Measurements from ENCODE around the gene CNOT4.

Gene CNOT4

DNA sequence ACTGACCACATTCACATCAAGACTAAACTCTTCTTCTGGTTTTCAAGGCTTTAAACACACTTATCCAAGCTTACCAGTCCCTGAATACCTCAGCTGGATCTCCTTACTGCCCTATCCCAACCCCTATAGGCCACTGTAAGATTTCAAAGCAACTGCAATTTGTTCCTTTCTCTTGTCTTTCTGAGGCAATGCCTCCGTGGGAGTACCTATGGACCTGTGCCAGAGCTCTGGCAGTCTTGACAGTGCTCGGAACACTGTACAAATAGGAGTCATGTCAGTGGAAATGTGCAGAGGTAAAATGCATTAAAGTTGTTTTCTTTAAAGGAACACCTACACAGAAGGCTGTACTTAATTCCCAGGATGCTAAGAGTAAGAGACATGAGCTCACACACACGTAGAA, 124.7 kb downstream of the CNOT4 start:
- TF ChIP-seq MYC (IDR thresholded peaks at IDR 0.05; ENCODE audit: low read depth, low read length) (no peak), POLR2A (IDR thresholded peaks at IDR 0.05; ENCODE audit: extremely low read depth, insufficient read length) (no peak)
- TF ChIP-seq, protein P1, sequence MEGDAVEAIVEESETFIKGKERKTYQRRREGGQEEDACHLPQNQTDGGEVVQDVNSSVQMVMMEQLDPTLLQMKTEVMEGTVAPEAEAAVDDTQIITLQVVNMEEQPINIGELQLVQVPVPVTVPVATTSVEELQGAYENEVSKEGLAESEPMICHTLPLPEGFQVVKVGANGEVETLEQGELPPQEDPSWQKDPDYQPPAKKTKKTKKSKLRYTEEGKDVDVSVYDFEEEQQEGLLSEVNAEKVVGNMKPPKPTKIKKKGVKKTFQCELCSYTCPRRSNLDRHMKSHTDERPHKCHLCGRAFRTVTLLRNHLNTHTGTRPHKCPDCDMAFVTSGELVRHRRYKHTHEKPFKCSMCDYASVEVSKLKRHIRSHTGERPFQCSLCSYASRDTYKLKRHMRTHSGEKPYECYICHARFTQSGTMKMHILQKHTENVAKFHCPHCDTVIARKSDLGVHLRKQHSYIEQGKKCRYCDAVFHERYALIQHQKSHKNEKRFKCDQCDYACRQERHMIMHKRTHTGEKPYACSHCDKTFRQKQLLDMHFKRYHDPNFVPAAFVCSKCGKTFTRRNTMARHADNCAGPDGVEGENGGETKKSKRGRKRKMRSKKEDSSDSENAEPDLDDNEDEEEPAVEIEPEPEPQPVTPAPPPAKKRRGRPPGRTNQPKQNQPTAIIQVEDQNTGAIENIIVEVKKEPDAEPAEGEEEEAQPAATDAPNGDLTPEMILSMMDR (IDR thresholded peaks at IDR 0.05; ENCODE audit: low read depth, low read length): no peak
- TF ChIP-seq, protein P2, sequence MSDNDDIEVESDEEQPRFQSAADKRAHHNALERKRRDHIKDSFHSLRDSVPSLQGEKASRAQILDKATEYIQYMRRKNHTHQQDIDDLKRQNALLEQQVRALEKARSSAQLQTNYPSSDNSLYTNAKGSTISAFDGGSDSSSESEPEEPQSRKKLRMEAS (IDR thresholded peaks at IDR 0.05; ENCODE audit: low read depth, low read length): no peak
- DNase-seq (ENCODE audit: low read depth): no peak
- H3K4me3 ChIP-seq (ENCODE audit: low read depth, low read length): no peak overlapping the region

DNA sequence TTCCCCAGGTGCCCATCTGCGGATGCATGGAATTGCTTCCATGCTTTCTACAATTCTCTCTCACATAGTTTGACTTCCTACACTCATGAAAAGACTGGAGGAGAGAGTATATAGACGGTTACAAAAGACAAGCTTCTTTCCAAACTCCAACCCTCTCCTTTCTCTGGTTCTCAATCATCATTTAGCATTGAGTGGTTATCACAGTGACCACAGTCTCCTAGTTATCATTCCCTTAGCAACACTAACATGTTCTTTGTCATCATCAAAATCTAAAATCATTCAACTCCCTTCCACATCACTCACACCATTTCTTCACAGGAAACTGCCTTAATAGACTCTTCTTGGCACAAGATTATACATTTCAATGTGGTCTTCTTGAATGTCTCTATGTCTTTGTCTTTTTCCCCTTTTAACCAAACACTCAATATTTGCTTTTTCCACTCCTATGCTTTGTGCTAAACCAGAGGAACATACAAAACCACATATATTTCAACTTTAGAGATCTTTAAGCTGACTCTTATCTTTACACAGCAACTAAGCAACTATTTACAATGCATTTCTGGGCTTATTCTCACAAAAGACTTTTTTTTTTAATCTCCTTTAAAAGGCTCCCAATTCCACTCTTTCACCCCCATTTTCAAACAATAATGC, 126.3 kb downstream of the CNOT4 start:
- no peak for DNase-seq (ENCODE audit: low read depth)
- TF ChIP-seq POLR2A (IDR thresholded peaks at IDR 0.05; ENCODE audit: extremely low read depth, insufficient read length): no peak
- TF ChIP-seq MYC (IDR thresholded peaks at IDR 0.05; ENCODE audit: low read depth, low read length): no peak
- TF ChIP-seq, protein P2 (IDR thresholded peaks at IDR 0.05; ENCODE audit: low read depth, low read length): no peak
- TF ChIP-seq, protein P1 (IDR thresholded peaks at IDR 0.05; ENCODE audit: low read depth, low read length): no peak

DNA sequence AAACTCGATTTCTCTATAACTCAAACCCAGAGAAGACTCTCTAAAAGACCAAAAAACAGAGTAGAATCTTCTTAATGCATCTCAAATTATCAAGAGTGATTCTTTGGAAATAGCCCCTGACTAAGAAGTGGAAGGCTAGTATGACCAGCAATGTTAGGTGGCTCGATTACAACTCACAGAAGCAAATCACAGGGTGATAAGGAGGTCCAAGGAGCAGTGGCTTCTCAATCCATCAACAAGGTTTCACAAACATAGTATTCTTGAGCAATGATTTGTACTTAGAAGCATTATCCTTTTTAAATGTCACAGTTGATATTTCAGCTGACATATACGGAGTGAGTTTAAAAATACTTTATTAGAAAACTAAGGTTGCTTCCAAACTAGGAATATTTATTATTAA, 127.7 kb downstream of the CNOT4 start:
- no peak for TF ChIP-seq POLR2A (IDR thresholded peaks at IDR 0.05; ENCODE audit: extremely low read depth, insufficient read length)
- H3K4me3 ChIP-seq (ENCODE audit: low read depth, low read length): no peak overlapping the region
- DNase-seq (ENCODE audit: low read depth): no peak

More for the DNA sequence above, 126.3 kb downstream of the CNOT4 start:
- H3K4me3 ChIP-seq (ENCODE audit: low read depth, low read length): no peak overlapping the region

DNA sequence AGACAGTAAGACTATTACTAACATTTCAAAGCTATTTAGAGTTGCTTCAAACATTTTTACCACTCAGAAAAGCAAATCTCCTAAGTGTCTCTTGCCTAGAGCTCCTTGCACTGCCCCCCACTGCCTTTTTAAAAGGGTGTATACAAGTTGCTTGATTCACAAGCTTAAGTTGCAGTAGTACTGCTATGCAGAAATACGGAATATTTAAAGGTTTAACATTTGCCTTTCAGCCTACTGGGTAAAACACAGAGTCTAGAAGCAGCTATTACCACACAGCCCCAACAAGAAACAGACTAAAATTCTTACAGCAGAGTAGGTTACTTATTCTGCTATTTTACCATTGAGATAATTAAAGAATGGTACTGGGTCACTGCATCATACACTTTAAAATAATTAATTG, 128.5 kb downstream of the CNOT4 start:
- no peak overlapping the region for H3K4me3 ChIP-seq (ENCODE audit: low read depth, low read length)
- TF ChIP-seq, protein P1 (IDR thresholded peaks at IDR 0.05; ENCODE audit: low read depth, low read length): no peak
- TF ChIP-seq POLR2A (IDR thresholded peaks at IDR 0.05; ENCODE audit: extremely low read depth, insufficient read length) (no peak), MYC (IDR thresholded peaks at IDR 0.05; ENCODE audit: low read depth, low read length) (no peak)
- TF ChIP-seq, protein P2 (IDR thresholded peaks at IDR 0.05; ENCODE audit: low read depth, low read length): no peak
- no peak for DNase-seq (ENCODE audit: low read depth)

DNA sequence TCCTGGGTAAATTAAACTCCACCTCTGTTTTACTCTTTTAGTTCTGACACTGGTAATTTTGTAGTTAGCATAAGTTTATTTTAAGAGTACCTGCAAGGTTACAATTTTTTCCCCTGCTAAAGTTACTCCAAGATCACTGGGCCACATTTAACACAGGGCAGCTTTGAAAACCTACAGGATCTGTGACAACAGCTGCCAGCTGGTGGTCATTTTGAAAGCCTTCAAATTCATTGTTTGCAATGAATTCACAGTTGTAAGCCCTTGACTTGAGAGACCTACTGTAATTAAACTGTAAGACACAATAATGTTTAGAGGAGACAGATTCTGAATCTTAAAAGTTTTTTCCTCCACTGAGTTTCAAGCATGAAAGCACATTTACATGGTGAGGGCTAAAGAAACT, 129.6 kb downstream of the CNOT4 start:
- DNase-seq (ENCODE audit: low read depth): no peak
- no peak overlapping the region for H3K4me3 ChIP-seq (ENCODE audit: low read depth, low read length)
- TF ChIP-seq MYC (IDR thresholded peaks at IDR 0.05; ENCODE audit: low read depth, low read length): no peak
- no peak for TF ChIP-seq POLR2A (IDR thresholded peaks at IDR 0.05; ENCODE audit: extremely low read depth, insufficient read length)
- TF ChIP-seq, protein P2 (IDR thresholded peaks at IDR 0.05; ENCODE audit: low read depth, low read length): no peak
- TF ChIP-seq, protein P1 (IDR thresholded peaks at IDR 0.05; ENCODE audit: low read depth, low read length): no peak

DNA sequence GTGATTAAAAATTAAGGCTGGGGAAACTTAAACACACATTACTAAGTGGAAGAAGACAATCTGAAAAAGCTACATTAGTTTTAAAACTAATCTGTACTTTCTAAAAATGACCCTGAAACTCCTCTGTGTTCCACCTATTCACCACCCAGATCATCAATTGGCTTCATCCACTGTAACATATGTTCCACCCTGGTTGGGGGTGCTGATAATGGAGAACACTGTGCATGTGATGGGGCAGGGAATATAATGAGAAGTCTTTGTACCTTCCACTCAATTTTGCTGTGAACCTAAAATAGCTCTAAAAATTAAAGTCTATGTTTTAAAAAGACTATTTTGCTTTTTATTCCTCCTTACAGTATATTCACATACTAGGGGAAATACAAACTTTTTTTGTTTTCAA, 132.7 kb downstream of the CNOT4 start:
- TF ChIP-seq, protein P1 (IDR thresholded peaks at IDR 0.05; ENCODE audit: low read depth, low read length): no peak
- TF ChIP-seq POLR2A (IDR thresholded peaks at IDR 0.05; ENCODE audit: extremely low read depth, insufficient read length) (no peak), MYC (IDR thresholded peaks at IDR 0.05; ENCODE audit: low read depth, low read length) (no peak)
- TF ChIP-seq, protein P2 (IDR thresholded peaks at IDR 0.05; ENCODE audit: low read depth, low read length): no peak
- DNase-seq (ENCODE audit: low read depth): no peak
- no peak overlapping the region for H3K4me3 ChIP-seq (ENCODE audit: low read depth, low read length)
